H1 (cell line): ENCODE measurements around the gene C5. TPM values are rescaled to one million over a fixed set of nuclear protein-coding genes. Genes with fewer than 3 reads are reported as not detected.

ENCODE experiments used
- CTCF ChIA-PET: fragments of 300-600 bp; sonication (Branson Sonifier 250); formaldehyde crosslinking; loops from one replicate; lab custom pipeline; 2021; ENCODE audit not compliant: partially characterized antibody; lab: Charles Lee
- POLR2A ChIA-PET: fragments of 300-600 bp; sonication (Branson Sonifier 250); formaldehyde crosslinking; loops from one replicate; lab custom pipeline; 2021; ENCODE audit warnings: inconsistent platforms; ENCODE audit not compliant: partially characterized antibody; lab: Charles Lee
- DNase-seq, 2 experiments: peaks; one replicate each; pipeline versions ENCODE4 v3.0.0 to v3.0.0-alpha.2; 2010 to 2022; ENCODE audit warnings: low spot score in 2 of 2, low read depth in 1 of 2, mixed read lengths in 1 of 2
- FAIRE-seq: peaks from 2 replicates; lab custom pipeline; 2011; peaks lifted over from hg19 to GRCh38; lab: Jason Lieb, UNC
- H2AFZ ChIP-seq: 2 replicates; pipeline ENCODE4 v1.8.1; 2012; ENCODE audit warnings: low read length, inconsistent platforms
- H2AK5ac ChIP-seq: 2 replicates; pipeline ENCODE4 v1.6.1; 2013; ENCODE audit warnings: low read depth, low read length
- H2BK120ac ChIP-seq: replicated peaks from 2 replicates; pipeline ENCODE3; 2013; ENCODE audit warnings: low read depth, low read length, inconsistent platforms
- H2BK12ac ChIP-seq: 2 replicates; pipeline ENCODE4 v1.6.1; 2013; ENCODE audit warnings: low read depth, low read length
- H2BK15ac ChIP-seq: 2 replicates; pipeline ENCODE4 v1.6.1; 2013; ENCODE audit warnings: low read length
- H2BK20ac ChIP-seq: 2 replicates; pipeline ENCODE4 v1.6.1; 2013; ENCODE audit warnings: low read length
- H2BK5ac ChIP-seq: 2 replicates; pipeline ENCODE4 v1.6.1; 2013; ENCODE audit warnings: low read depth, low read length
- H3K14ac ChIP-seq: 2 replicates; pipeline ENCODE4 v1.6.1; 2013; ENCODE audit warnings: inconsistent platforms; ENCODE audit not compliant: insufficient read length
- H3K18ac ChIP-seq: 2 replicates; pipeline ENCODE4 v1.6.1; 2013; ENCODE audit warnings: low read length; ENCODE audit errors: extremely low read depth
- H3K23ac ChIP-seq: 2 replicates; pipeline ENCODE4 v1.6.1; 2013; ENCODE audit warnings: inconsistent platforms; ENCODE audit not compliant: insufficient read length
- H3K23me2 ChIP-seq: 2 replicates; pipeline ENCODE4 v1.6.1; 2013; ENCODE audit warnings: low read depth, low read length
- H3K27ac ChIP-seq: 2 replicates; pipeline ENCODE4 v1.6.1; 2011; ENCODE audit warnings: low read depth, low read length, inconsistent platforms
- H3K27me3 ChIP-seq, 4 experiments: replicated peaks in 1 of 4; 1 replicate in 1 of 4; 2 replicates in 3 of 4; pipeline versions ENCODE4 v1.6.1 to v1.8.1; 2011 to 2013; ENCODE audit warnings: low read length in 3 of 4, mild to moderate bottlenecking in 3 of 4, inconsistent platforms in 2 of 4, mixed read lengths in 2 of 4, moderate library complexity in 1 of 4; ENCODE audit not compliant: control insufficient read depth in 3 of 4, insufficient read depth in 3 of 4; ENCODE audit errors: extremely low read depth in 1 of 4
- H3K36me3 ChIP-seq, 4 experiments: 2 replicates each; pipeline versions ENCODE4 v1.6.1 to v1.8.1; 2011 to 2013; ENCODE audit warnings: mild to moderate bottlenecking in 4 of 4, low read length in 3 of 4, moderate library complexity in 2 of 4, control low read depth in 1 of 4, inconsistent platforms in 1 of 4; ENCODE audit not compliant: insufficient read depth in 4 of 4, control insufficient read depth in 2 of 4
- H3K4ac ChIP-seq: replicated peaks from 2 replicates; pipeline ENCODE3; 2013; ENCODE audit warnings: low read length, low read depth, mixed read lengths, inconsistent platforms; ENCODE audit not compliant: insufficient read length
- H3K4me1 ChIP-seq, 4 experiments: replicated peaks in 1 of 4; 1 replicate in 1 of 4; 2 replicates in 3 of 4; pipeline versions ENCODE4 v1.6.1 to v1.8.1; 2011 to 2013; ENCODE audit warnings: low read length in 3 of 4, inconsistent platforms in 2 of 4, mixed read lengths in 1 of 4; ENCODE audit not compliant: insufficient read depth in 4 of 4, control insufficient read depth in 3 of 4
- H3K4me2 ChIP-seq, 2 experiments: 2 replicates each; pipeline versions ENCODE4 v1.6.1 to v1.8.1; 2011 to 2013; ENCODE audit warnings: low read depth in 2 of 2, low read length in 2 of 2, control low read depth in 1 of 2, inconsistent platforms in 1 of 2, mild to moderate bottlenecking in 1 of 2; ENCODE audit not compliant: insufficient read depth in 1 of 2
- H3K4me3 ChIP-seq, 4 experiments: fragments of 200-600, 300-600 bp in 1 of 4; sonication (generic), shearing (Covaris generic), sonication (Bioruptor Twin) in 1 of 4; 2 replicates each; pipeline versions ENCODE4 v1.5.1 to v1.8.1; 2011 to 2016; ENCODE audit warnings: low read length in 4 of 4, low read depth in 3 of 4, control low read depth in 2 of 4, inconsistent platforms in 2 of 4, mild to moderate bottlenecking in 2 of 4, mixed read lengths in 1 of 4, moderate library complexity in 1 of 4; ENCODE audit not compliant: insufficient read depth in 2 of 4; ENCODE audit errors: extremely low read depth in 1 of 4
- H3K56ac ChIP-seq: replicated peaks from 2 replicates; pipeline ENCODE3; 2013; ENCODE audit warnings: low read depth, mild to moderate bottlenecking, mixed read lengths, low read length, inconsistent platforms; ENCODE audit not compliant: insufficient read length
- H3K79me1 ChIP-seq: 2 replicates; pipeline ENCODE4 v1.6.1; 2013; ENCODE audit warnings: low read depth, low read length, control low read depth
- H3K79me2 ChIP-seq, 2 experiments: 2 replicates each; pipeline versions ENCODE4 v1.6.1 to v1.8.1; 2012 to 2013; ENCODE audit warnings: low read length in 2 of 2, mild to moderate bottlenecking in 2 of 2, inconsistent platforms in 1 of 2; ENCODE audit not compliant: insufficient read depth in 2 of 2, control insufficient read depth in 1 of 2
- H3K9ac ChIP-seq, 4 experiments: replicated peaks in 1 of 4; 1 replicate in 1 of 4; 2 replicates in 3 of 4; pipeline versions ENCODE4 v1.6.1 to v1.8.1; 2011 to 2013; ENCODE audit warnings: low read depth in 3 of 4, low read length in 3 of 4, control low read depth in 2 of 4, mild to moderate bottlenecking in 2 of 4, moderate library complexity in 2 of 4, inconsistent platforms in 1 of 4; ENCODE audit errors: extremely low read depth in 1 of 4
- H3K9me3 ChIP-seq, 2 experiments: 2 replicates each; pipeline versions ENCODE4 v1.6.1 to v1.8.1; 2012 to 2013; ENCODE audit warnings: mild to moderate bottlenecking in 2 of 2, moderate library complexity in 2 of 2, control low read depth in 1 of 2, inconsistent platforms in 1 of 2, low read depth in 1 of 2, low read length in 1 of 2, mixed read lengths in 1 of 2; ENCODE audit not compliant: insufficient read depth in 2 of 2
- H4K20me1 ChIP-seq, 2 experiments: replicated peaks in 1 of 2; 2 replicates each; pipeline versions ENCODE3 to v1.8.1; 2011 to 2013; ENCODE audit warnings: inconsistent platforms in 2 of 2, low read length in 2 of 2, mild to moderate bottlenecking in 1 of 2; ENCODE audit not compliant: insufficient read depth in 2 of 2, control insufficient read depth in 1 of 2
- H4K5ac ChIP-seq: 2 replicates; pipeline ENCODE4 v1.6.1; 2013; ENCODE audit warnings: low read length, low read depth, mixed read lengths, inconsistent platforms; ENCODE audit not compliant: insufficient read length
- H4K8ac ChIP-seq: 2 replicates; pipeline ENCODE4 v1.8.0; 2013; ENCODE audit warnings: mild to moderate bottlenecking, moderate library complexity, low read length, inconsistent platforms; ENCODE audit not compliant: insufficient read depth; ENCODE audit errors: extremely low read depth
- H4K91ac ChIP-seq: replicated peaks from 2 replicates; pipeline ENCODE3; 2013; ENCODE audit warnings: low read length, mixed read lengths, inconsistent platforms; ENCODE audit not compliant: insufficient read length
- ASH2L ChIP-seq: fragments of 200-600, 300-600 bp; sonication (generic); IDR thresholded peaks from one replicate; pipeline ENCODE4 v1.7.1; 2017; ENCODE audit warnings: low read length
- CBX8 ChIP-seq: fragments of 300-800, 300-1000 bp; sonication (generic); IDR thresholded peaks from 2 replicates; pipeline ENCODE4 v1.7.1; 2016; ENCODE audit warnings: low read depth, low read length, borderline replicate concordance
- CHD2 ChIP-seq: IDR thresholded peaks from 2 replicates; pipeline ENCODE4 v1.6.1; 2012; ENCODE audit warnings: low read length, improper control_type of control experiment
- CTBP2 ChIP-seq: IDR thresholded peaks from 2 replicates; pipeline ENCODE4 v1.7.0; 2011; ENCODE audit warnings: borderline replicate concordance, mild to moderate bottlenecking, moderate library complexity, mixed read lengths, low read length; ENCODE audit not compliant: insufficient read depth, insufficient read length
- EGR1 ChIP-seq: IDR thresholded peaks from 2 replicates; pipeline ENCODE4 v1.6.1; 2011; ENCODE audit warnings: low read depth, low read length, borderline replicate concordance
- PHF8 ChIP-seq: fragments of 200-600 bp; sonication (generic); conservative IDR thresholded peaks from 2 replicates; pipeline ENCODE4 v1.7.1; 2012; ENCODE audit warnings: low read depth, mild to moderate bottlenecking, inconsistent platforms, low read length, moderate library complexity
- POLR2A ChIP-seq, 2 experiments: IDR thresholded peaks; 1 replicate in 1 of 2; 2 replicates in 1 of 2; pipeline ENCODE4 v1.6.1; 2011; ENCODE audit warnings: low read depth in 2 of 2, low read length in 2 of 2, mild to moderate bottlenecking in 2 of 2; ENCODE audit errors: control extremely low read depth in 1 of 2
- POU5F1 ChIP-seq: IDR thresholded peaks from 2 replicates; pipeline ENCODE4 v1.6.1; 2011; ENCODE audit warnings: low read depth, mild to moderate bottlenecking, low read length, moderate library complexity
- RBBP5 ChIP-seq: IDR thresholded peaks from 2 replicates; pipeline ENCODE4 v1.7.1; 2012; ENCODE audit warnings: low read depth, mild to moderate bottlenecking, inconsistent platforms, low read length, moderate library complexity, borderline replicate concordance
- RFX5 ChIP-seq: IDR thresholded peaks from 2 replicates; pipeline ENCODE4 v1.6.1; 2011; ENCODE audit warnings: low read depth, low read length, improper control_type of control experiment, borderline replicate concordance
- RNF2 ChIP-seq: fragments of 200-900, 300-1000 bp; sonication (generic); IDR thresholded peaks from 2 replicates; pipeline ENCODE4 v1.7.1; 2016; ENCODE audit warnings: borderline replicate concordance, low read depth, mild to moderate bottlenecking, antibody characterized with exemption, low read length; ENCODE audit not compliant: poor library complexity, severe bottlenecking; ENCODE audit errors: missing control alignments
- RXRA ChIP-seq: IDR thresholded peaks from 2 replicates; pipeline ENCODE4 v1.6.1; 2011; ENCODE audit warnings: low read depth, mild to moderate bottlenecking, low read length, moderate library complexity; ENCODE audit not compliant: insufficient read depth
- WGBS, 2 experiments: shearing (Covaris generic) in 1 of 2; methylation state at CpG; one replicate each; pipeline versions ENCODE4 v1.1.6 to v1.1.7; 2013 to 2015; ENCODE audit warnings: low lambda C conversion rate in 2 of 2, mixed read lengths in 2 of 2, inconsistent platforms in 1 of 2, low coverage in 1 of 2, missing lambda C conversion rate in 1 of 2; ENCODE audit not compliant: insufficient replicate concordance in 2 of 2, insufficient coverage in 1 of 2, insufficient read length in 1 of 2; ENCODE audit errors: extremely low coverage in 1 of 2, missing lambda C conversion rate in 1 of 2; 5-methylcytosine and 5-hydroxymethylcytosine counted together
- polyA plus RNA-seq, 7 experiments: library from polyadenylated mRNA; depleted of rRNA in 3 of 7; stranded (reverse) in 5 of 7; unstranded in 2 of 7; fragments of >200 nt in 5 of 7; fragments of 200-250 nt in 2 of 7; gene quantifications; 1 replicate in 5 of 7; 2 replicates in 1 of 7; 4 replicates in 1 of 7; pipeline versions ENCODE4 v1.2.1 to v1.2.3, GENCODE V29; 2011 to 2013; ENCODE audit warnings: missing spikeins in 2 of 7, mixed read lengths in 2 of 7
- total RNA-seq: library from RNA; stranded (reverse); fragmentation: NEBNext Ultra II Directional; extraction: Animal tissue kit (Norgen Biotek cat#: 25700); gene quantifications from 2 replicates; pipeline ENCODE4 v1.2.1, GENCODE V29; 2021

Gene C5
- total and polyA plus RNA-seq, 2 of the 8 experiments (the other 6 are each of a cell fraction or from before 2014, with no cell fraction given) = 0.24 to 0.35 TPM

- no peak overlapping the region for H3K23ac ChIP-seq
- H3K79me1 ChIP-seq = no peaks in the 10 kb centered on the region
- no peak overlapping the region for H2AFZ ChIP-seq
- no peak for FAIRE-seq
- no peak for TF ChIP-seq POU5F1
- TF ChIP-seq RNF2 = no peak
- no peak for TF ChIP-seq RFX5
- no peak for TF ChIP-seq CTBP2
- no peak for TF ChIP-seq PHF8
- TF ChIP-seq EGR1 = no peak
- no peak for TF ChIP-seq CHD2
- TF ChIP-seq RBBP5 = no peak
- TF ChIP-seq ASH2L = no peak
- TF ChIP-seq CBX8 = no peak
- no peak for TF ChIP-seq POLR2A (IDR thresholded peaks at IDR 0.05; ENCODE audit: control extremely low read depth in 1 of 2, low read depth in 2 of 2, low read length in 2 of 2)
- no peak for TF ChIP-seq RXRA
- TF ChIP-seq, all 59 proteins: peak for 0
- Histone ChIP-seq H3K4me1 (peaks cover 0 to 12% (median 8%) of the 10 kb centered on the region in 4 experiments; a peak in 5 of 7 replicates), H3K14ac (no peak overlapping the region), H2BK12ac (no peak overlapping the region), H4K20me1 (no peaks in the 10 kb centered on the region), H3K27me3 (no peaks in the 10 kb centered on the region), H4K8ac (no peak overlapping the region), H3K4me2 (no peak overlapping the region), H2BK5ac (0 out of 2 replicates have a peak overlapping the region, but pooled peaks have one; percentile 16), H3K56ac (no peak overlapping the region), H3K4ac (no peak overlapping the region), H2BK120ac (no peak overlapping the region), H2AK5ac (no peak overlapping the region), H3K4me3 (no peak overlapping the region), H2BK20ac (no peak overlapping the region), H3K23me2 (no peaks in the 10 kb centered on the region), H4K91ac (no peak overlapping the region), H3K9me3 (no peaks in the 10 kb centered on the region), H3K18ac (no peak overlapping the region), H3K27ac (no peak overlapping the region), H4K5ac (no peak overlapping the region), H3K79me2 (no peaks in the 10 kb centered on the region), H3K36me3 (no peaks in the 10 kb centered on the region), H3K9ac (no peak overlapping the region), H2BK15ac (no peak overlapping the region)
- CTCF ChIA-PET = interaction anchor here (1.4 to 8.5 kb wide), 3 partner anchors 11 to 26 kb away, joined by 3 to 71 read pairs (median 10); no protein-coding TSS in a partner anchor
- no peak for DNase-seq
- WGBS, 2 experiments = 71% methylated on average over 4 of the region's 5 CpGs; no CpG with 5 or more reads in 1 of the 2 experiments
- POLR2A ChIA-PET = interaction anchor here (0.5 to 1.5 kb wide), 2 partner anchors 37 to 95 kb away, joined by 3 to 5 read pairs; no protein-coding TSS in a partner anchor
Measured at GRCh38 chr9:120909904-120910303, 140.2 kb downstream of the C5 start.
